GM23338 (cell line): Measurements from ENCODE around the gene WNT7A. TPM values are rescaled to one million over a fixed set of nuclear protein-coding genes. Genes with fewer than 3 reads are reported as not detected.

Source experiments
- CREB1 ChIP-seq: fragments of 250-450 bp; sonication (Bioruptor Pico); IDR thresholded peaks from 2 replicates; pipeline ENCODE4 v1.5.0; 2020; ENCODE audit warnings: low read depth, mild to moderate bottlenecking, moderate library complexity
- ETS1 ChIP-seq: IDR thresholded peaks from 2 replicates; pipeline ENCODE4 v1.6.1; 2016; ENCODE audit warnings: antibody characterized with exemption
- EZH2 ChIP-seq: fragments of 200-600 bp; sonication (generic); IDR thresholded peaks from one replicate; pipeline ENCODE4 v1.8.0; 2017; ENCODE audit warnings: antibody characterized with exemption, mild to moderate bottlenecking, low read depth; ENCODE audit not compliant: unreplicated experiment
- JUNB ChIP-seq: IDR thresholded peaks from one replicate; pipeline ENCODE4 v1.6.1; 2016; ENCODE audit warnings: antibody characterized with exemption; ENCODE audit not compliant: unreplicated experiment
- NANOG ChIP-seq: IDR thresholded peaks from 2 replicates; pipeline ENCODE4 v1.6.1; 2016; ENCODE audit warnings: antibody characterized with exemption, borderline replicate concordance
- POLR2AphosphoS5 ChIP-seq: IDR thresholded peaks from 2 replicates; pipeline ENCODE4 v1.6.1; 2016; ENCODE audit warnings: antibody characterized with exemption, low read depth
- STAT1 ChIP-seq: IDR thresholded peaks from one replicate; pipeline ENCODE4 v1.6.1; 2016; ENCODE audit warnings: antibody characterized with exemption; ENCODE audit not compliant: unreplicated experiment
- ZNF331 ChIP-seq: fragments of 250-450 bp; sonication (Bioruptor Pico); IDR thresholded peaks from 2 replicates; pipeline ENCODE4 v1.5.0; 2020; ENCODE audit warnings: low read depth, mild to moderate bottlenecking, moderate library complexity
- ZNF462 ChIP-seq: fragments of 250-450 bp; sonication (Bioruptor Pico); IDR thresholded peaks from 2 replicates; pipeline ENCODE4 v1.5.0; 2020; ENCODE audit warnings: mild to moderate bottlenecking, moderate library complexity
- polyA plus RNA-seq: library from polyadenylated mRNA; unstranded; fragments of >200 nt; fragmentation: Nextera tagmentation; extraction: Ambion mirVana; gene quantifications from 2 replicates; pipeline ENCODE4 v1.2.1, GENCODE V29; 2016
- total RNA-seq: library from RNA; depleted of rRNA; stranded (reverse); fragments of >200 nt; shearing (Covaris generic); gene quantifications from 2 replicates; pipeline ENCODE4 v1.2.3, GENCODE V29; 2014

WNT7A gene
- total and polyA plus RNA-seq, 2 experiments from 2014 or later = not detected

DNA sequence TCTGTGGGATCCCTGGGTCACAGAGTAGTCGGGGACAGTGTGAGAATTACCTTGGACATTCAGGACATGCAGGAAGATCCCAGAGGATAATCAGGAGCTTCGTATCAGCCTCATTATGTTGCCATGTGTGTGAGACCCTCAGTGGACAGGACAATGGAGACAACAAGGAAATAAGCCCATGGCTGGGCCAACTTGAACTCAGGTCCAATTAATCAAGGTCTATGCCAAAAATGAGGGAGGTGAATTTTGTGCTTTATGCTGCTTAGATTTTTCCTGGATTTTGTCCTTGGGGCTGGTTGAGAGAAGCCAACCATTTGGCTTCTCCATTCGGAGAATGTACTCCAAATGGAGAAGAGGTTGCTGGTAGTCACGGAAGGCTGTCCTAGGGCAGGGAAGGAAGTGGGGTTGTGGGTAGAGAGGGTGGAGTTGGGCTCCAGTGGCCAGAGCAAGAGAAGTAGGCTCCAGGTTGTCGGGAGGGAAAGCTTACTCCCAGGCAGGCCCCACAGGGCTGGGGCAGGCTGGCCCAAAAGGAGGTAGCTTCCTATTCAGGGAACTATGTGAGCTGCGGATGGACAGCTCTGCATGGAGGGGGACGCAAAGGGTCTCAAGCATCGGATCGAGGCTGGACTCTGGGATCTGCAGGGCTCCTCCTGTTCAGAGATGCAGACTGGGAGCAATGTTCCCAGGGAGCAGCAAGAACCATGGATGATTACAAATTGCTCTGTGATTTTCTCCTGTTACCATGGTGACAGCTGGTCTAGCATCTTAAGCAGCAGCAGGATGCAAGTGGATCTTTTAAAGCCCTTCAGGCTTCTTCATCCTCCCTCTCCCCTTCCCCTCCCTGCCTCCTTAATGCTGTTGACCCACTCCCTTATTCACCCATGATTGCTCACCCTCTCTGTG is 91.1 kb downstream of the WNT7A start (continued):
- TF ChIP-seq ETS1 (no peak), POLR2AphosphoS5 (no peak), JUNB (no peak), NANOG (no peak), EZH2 (no peak), ZNF462 (no peak), CREB1 (CRISPR knock-in tag) (no peak), STAT1 (no peak), ZNF331 (CRISPR knock-in tag) (no peak)
